ENCODE measurements around the gene FAM171A1.
"Not testable (repeated sequence)": the region's sequence is repeated elsewhere in the genome, so short reads cannot be mapped to it uniquely, and the experiment has no call there.

FAM171A1 gene

GRCh38 chr10:15315286-15315685 is 55.8 kb downstream of the FAM171A1 start:
- no peak for DNase-seq

DNA sequence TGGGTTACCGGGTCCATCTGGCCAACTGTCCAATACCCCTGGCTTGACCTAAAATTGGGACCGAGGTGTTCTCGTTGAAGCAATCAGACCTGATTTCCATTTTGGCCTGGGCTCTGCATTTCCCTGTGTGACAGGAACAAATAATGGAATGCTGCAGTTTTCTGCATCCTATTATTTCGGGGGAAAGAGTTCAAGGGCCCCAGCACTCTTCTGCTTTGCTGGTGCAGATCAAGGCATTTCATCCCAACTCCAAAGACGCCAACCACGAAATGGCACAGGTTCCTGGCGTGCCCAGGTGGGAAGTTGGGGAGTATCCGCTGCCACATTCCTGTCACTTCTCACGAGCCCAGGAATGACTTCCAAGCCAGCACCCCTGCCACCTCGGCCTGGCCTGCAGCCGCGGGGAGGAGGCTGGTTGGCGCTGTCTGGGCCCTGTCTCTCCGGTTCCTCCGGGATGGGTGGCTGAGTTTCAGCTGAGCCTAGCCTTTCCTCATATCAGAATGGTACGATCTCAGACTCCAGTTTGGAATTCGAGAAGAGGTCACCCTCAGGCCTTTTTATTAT is 56.5 kb downstream of the FAM171A1 start:
- DNase-seq: no peak

GRCh38 chr10:15313843-15314242 is 57.2 kb downstream of the FAM171A1 start:
- DNase-seq: no peak

- no peak for DNase-seq
Measured at GRCh38 chr10:15313047-15313446, 58.0 kb downstream of the FAM171A1 start.

GRCh38 chr10:15311569-15312280 is 59.4 kb downstream of the FAM171A1 start:
- DNase-seq: no peak

DNA sequence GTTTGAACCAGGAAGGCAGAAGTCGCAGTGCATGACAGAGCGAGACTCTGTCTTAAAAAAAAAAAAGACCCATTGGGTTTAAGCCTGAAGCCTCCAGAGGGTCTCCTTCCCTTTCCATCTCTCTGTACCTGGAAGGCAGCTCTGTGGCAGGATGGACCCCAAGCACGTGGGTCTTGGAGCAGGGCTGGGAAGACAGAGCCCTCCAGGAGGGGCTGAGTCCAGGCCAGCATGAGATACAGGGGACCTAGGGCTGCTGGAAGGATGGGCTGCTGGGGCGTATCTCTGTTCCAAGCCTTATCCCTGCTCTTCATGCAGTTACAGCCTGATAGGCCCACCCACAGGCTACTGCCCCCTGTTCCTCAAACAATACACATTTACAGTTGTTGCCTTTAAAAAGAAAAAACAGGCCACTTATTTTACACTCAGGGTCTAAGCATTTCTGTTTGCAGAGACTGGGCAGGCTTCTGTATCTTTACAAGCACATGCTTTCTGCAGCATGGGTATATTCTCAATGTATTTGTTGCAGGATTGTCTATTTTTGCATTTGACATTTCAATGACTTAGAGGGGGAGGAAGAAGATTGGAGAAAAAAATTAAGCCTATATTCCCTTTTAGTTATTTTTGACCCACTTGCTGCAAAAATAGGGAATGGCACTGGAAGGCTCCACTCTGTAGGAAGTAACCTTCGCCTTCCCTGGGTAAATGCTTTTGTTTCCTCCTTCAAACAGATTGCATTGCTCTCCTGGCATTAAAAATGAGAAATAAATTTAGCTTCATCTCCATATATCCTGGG is 60.1 kb downstream of the FAM171A1 start:
- no peak for DNase-seq

GRCh38 chr10:15309221-15309620 is 61.9 kb downstream of the FAM171A1 start:
- DNase-seq: no peak

GRCh38 chr10:15306735-15307280 is 64.3 kb downstream of the FAM171A1 start:
- DNase-seq: no peak

- no peak for DNase-seq
Measured at GRCh38 chr10:15305634-15306033, 65.5 kb downstream of the FAM171A1 start.

DNA sequence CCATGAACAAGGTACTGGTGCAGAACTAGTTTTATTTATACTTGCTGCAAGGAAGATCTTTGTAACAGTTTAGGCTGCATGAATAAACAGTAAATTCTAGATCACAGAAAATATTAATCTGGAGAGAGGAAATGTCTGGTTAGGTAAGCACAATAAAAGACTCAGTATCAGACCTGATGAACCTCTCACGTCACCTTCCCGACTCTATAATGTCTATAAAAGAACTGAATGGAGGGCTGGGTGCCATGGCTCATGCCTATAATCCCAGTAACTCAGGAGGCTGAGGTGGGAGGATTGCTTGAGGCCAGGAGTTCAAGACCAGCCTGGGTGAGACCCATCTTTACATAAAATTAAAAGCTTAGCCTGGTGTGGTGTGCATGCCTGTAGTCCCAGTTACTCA is 65.9 kb downstream of the FAM171A1 start:
- DNase-seq: no peak

DNA sequence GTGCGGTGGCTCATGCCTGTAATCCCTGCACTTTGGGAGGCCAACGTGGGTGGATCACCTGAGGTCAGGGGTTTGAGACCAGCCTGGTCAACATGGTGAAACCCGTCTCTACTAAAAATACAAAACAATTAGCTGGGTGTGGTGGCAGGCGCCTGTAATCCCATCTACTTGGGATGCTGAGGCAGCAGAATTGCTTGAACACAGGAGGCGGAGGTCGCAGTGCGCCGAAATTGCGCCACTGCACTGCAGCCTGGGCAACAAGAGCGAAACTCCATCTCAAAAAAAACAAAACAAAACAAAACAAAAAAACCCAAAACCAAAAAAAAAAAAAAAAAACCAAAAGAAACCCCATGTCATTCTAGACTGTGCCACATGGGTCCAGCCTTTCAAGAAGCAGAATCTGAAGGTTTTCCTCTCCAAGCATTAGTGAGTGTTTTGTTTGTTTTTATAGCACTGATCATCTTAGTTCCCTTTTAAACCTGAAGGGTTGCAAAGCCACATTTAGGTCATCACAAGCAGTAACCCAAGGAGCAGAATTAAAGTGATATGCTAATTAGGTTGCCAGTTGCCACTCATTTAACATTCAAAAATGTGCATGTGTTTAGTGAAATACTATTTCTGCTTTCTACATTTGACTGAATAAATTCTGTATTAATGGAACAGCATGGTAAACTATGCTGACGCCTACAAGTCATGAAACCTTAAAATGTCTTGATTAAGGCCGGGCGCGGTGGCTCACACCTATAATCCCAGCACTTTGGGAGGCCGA is 68.7 kb downstream of the FAM171A1 start:
- DNase-seq: not testable (repeated sequence)

DNA sequence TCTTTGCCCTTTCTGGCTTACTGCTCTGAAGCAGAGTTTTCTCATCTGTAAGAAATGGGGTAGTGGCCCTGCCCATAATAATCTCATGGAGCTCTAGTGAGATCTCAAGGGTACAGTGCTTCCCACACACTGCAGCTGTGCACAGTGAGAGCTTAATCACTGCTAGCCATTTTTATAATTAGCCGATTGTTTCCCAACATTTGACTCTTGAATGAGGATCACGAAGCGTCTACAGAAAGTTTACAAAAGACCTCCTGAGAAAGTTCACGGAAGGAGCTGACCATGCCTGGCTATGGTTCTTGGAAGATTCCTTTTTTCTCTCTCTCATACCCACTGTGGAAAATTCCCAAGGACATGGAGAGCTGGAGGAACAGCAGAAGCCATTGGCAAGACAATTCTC is 70.4 kb downstream of the FAM171A1 start:
- no peak for DNase-seq

DNA sequence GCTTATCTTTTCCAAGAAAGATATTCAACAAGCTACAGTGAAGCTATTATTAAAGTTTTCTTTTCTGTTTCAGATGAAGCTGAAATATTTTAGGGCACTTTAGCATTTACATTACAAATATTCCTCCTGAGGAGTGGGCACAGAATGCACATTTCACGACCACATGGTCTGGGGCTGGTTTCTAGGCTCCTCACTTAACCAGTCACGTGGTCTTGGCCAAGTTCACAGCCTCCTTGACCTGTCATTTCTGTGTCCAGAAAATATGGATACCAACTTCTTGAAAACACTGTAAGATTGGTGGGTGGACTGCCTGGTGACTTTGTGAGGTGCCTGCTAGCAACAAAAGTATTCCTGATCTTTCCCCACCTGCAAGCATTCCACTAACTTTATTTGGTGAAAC is 70.9 kb downstream of the FAM171A1 start:
- no peak for DNase-seq

- DNase-seq: no peak
Measured at GRCh38 chr10:15296701-15297100, 74.4 kb downstream of the FAM171A1 start.

DNA sequence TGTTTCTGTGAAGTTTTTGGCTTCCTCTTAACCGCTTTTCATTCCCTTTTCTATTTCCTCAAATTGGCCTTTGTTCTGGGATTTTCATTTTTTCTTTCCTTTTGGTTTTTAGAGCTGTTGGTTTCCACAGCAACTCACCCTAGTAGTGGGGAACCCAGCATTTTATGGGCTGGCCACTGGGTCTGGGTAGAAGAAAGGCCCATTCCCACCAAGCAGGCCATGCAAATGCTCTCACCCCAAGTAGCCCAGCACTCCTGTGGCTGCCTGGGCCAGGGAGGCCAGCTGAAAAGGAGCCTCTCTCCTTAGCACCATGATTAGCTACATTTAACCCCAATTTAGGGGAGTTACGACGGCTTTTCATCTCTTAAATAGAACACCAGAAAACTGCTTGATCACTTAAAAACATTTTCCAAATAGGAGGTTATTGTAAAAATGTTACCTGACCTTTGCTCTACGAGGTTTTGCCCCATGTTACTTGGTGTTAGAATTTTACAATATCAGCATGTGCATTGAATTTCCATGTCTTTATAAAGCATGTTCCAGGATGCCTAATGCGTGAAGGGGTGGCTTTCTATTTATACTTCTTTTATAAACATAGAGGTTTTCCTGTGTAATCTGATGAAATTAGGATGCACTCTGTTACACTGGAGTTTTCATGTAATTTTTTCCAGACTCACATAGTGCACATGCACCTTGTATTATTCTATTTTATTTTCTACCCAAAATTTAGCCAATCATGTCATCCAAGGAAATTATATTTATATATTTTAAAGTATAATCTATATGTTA is 75.4 kb downstream of the FAM171A1 start:
- DNase-seq: no peak

- DNase-seq: no peak
Measured at GRCh38 chr10:15293862-15294842, 76.9 kb downstream of the FAM171A1 start.

- DNase-seq: no peak
Measured at GRCh38 chr10:15290671-15291070, 80.4 kb downstream of the FAM171A1 start.

DNA sequence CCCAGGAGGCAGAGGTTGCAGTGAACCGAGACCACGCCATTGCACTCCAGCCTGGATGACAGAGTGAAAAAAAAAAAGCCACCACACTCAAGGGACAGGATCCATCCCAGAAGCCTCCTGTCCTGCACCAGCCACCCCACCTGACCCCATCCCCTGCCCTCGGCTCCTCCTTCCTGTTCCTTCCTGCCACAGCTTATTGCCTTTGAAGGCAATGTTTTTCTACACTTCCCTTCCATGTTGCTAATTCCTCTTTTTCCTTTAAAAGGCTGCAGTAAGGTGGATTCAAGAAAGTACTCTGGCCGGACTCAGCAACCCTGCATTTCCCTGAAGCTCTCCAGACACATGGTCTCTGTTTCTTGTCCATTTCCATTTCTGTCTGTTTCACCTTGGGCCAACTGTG is 80.9 kb downstream of the FAM171A1 start:
- no peak for DNase-seq

DNA sequence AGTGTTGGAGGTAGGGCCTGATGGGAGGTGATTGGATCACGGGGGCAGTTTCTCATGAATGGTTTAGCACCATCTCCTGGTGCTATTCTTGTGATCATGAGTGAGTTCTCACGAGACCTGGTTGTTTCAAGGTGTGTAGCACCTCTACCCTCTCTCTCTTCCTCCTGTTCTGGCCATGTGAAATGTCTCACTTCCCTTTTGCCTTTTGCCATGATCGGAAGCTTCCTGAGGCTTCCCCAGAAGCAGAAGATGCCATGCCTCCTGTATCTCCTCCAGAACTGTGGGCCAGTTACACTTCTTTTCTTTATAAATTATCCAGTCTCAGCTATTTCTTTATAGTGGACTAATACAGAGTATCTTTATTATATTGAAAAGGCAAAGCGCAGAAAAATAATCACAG is 90.1 kb downstream of the FAM171A1 start:
- no peak for DNase-seq

DNA sequence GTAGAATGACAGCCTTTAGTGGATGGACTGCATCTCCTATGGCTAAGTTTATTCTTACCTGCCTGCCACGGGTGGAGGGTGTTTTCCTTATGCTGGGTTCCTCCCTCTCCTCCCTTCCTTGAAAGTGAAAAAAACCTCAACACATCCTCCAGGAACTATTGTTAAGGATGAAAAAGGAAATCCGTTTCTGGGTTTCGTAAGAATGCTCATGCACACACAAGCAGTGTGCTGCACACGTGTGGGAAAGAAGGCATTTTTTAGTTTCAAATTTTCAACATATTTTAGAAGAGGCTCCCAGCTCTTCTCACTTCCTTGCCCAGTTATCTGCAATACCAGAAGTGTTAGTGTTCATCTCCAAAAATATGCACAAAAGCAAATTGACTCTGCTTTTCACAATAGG is 90.6 kb downstream of the FAM171A1 start:
- no peak for DNase-seq

DNA sequence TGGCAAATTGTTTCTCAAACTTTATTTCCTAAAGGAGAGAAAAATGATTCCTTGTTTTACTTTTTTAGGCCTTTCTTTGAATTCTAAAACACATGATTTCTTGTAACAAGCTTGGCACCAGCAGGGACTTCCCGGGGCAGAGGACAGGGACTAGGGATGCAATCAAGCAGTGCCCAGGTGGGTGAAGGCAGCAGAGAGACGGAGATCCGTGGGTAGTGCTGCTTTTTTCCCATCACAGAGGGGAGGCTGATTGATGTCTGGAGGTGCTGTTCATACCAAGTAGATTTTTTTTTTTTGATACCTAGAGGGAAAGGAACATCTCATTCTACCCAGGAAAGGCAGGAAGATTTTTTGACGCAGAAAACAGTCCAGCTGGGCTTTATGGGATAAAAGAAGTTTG is 91.9 kb downstream of the FAM171A1 start:
- no peak for DNase-seq

Measured in cortex of kidney (tissue), 1 donor.